Smooth muscle cell (in vitro differentiated cells): ENCODE results near the gene GUCY1A2. TPM values are rescaled to one million over a fixed set of nuclear protein-coding genes. Genes with fewer than 3 reads are reported as not detected.

Experiments
- DNase-seq: peaks from one replicate; lab custom pipeline; 2025; ENCODE audit not compliant: unreplicated experiment; lab: John Stamatoyannopoulos, UW
- H2AFZ ChIP-seq: fragments of 200-600 bp; sonication (generic); 2 replicates; pipeline ENCODE4 v1.6.0; 2016; ENCODE audit warnings: antibody characterized with exemption, low read depth, mild to moderate bottlenecking
- H3F3A ChIP-seq: fragments of 200-600 bp; sonication (generic); 2 replicates; pipeline ENCODE4 v1.6.0; 2017; ENCODE audit warnings: antibody characterized with exemption, low read depth
- H3K27ac ChIP-seq: fragments of 200-600 bp; sonication (generic); 2 replicates; pipeline ENCODE4 v1.5.1; 2016; ENCODE audit warnings: low read depth, mild to moderate bottlenecking
- H3K27me3 ChIP-seq: fragments of 200-600 bp; sonication (generic); 2 replicates; pipeline ENCODE4 v1.6.1; 2016; ENCODE audit warnings: low read depth, mild to moderate bottlenecking
- H3K36me3 ChIP-seq: fragments of 200-600 bp; sonication (generic); 2 replicates; pipeline ENCODE4 v1.5.1; 2016; ENCODE audit warnings: low read depth
- H3K4me1 ChIP-seq: fragments of 200-600 bp; sonication (generic); 2 replicates; pipeline ENCODE4 v1.5.1; 2016; ENCODE audit warnings: low read depth
- H3K4me2 ChIP-seq: fragments of 200-600 bp; sonication (generic); 2 replicates; pipeline ENCODE4 v1.6.0; 2016; ENCODE audit warnings: mild to moderate bottlenecking
- H3K4me3 ChIP-seq: fragments of 200-600 bp; sonication (generic); 2 replicates; pipeline ENCODE4 v1.5.1; 2016; ENCODE audit warnings: mild to moderate bottlenecking
- H3K79me2 ChIP-seq: fragments of 200-600 bp; sonication (generic); 2 replicates; pipeline ENCODE4 v1.6.0; 2016; ENCODE audit warnings: low read depth, mild to moderate bottlenecking
- H3K9ac ChIP-seq: fragments of 200-600 bp; sonication (generic); 2 replicates; pipeline ENCODE4 v1.6.0; 2016; ENCODE audit warnings: low read depth
- H3K9me3 ChIP-seq: fragments of 200-600 bp; sonication (generic); replicated peaks from 2 replicates; pipeline ENCODE4 v1.5.1; 2016; ENCODE audit warnings: low read depth
- H4K20me1 ChIP-seq: fragments of 200-600 bp; sonication (generic); 2 replicates; pipeline ENCODE4 v1.6.0; 2016; ENCODE audit warnings: low read depth
- WGBS: methylation state at CpG from one replicate; pipeline ENCODE4 v1.1.7; 2016; ENCODE audit warnings: low lambda C conversion rate; 5-methylcytosine and 5-hydroxymethylcytosine counted together
- polyA plus RNA-seq: library from polyadenylated mRNA; unstranded; fragments of >200 nt; fragmentation: Nextera tagmentation; extraction: Ambion mirVana; gene quantifications from 2 replicates; pipeline ENCODE4 v1.2.1, GENCODE V29; 2016
- total RNA-seq: library from RNA; depleted of rRNA; stranded (reverse); fragments of >200 nt; gene quantifications from 2 replicates; pipeline ENCODE4 v1.2.3, GENCODE V29; 2014
- TF ChIP-seq, protein P1 (sequence below): fragments of 200-600 bp; sonication (generic); IDR thresholded peaks from 2 replicates; pipeline ENCODE4 v1.5.1; 2017; ENCODE audit warnings: borderline replicate concordance, mild to moderate bottlenecking, antibody characterized with exemption; ENCODE audit not compliant: insufficient read depth, poor library complexity, severe bottlenecking

Gene GUCY1A2
- total and polyA plus RNA-seq, 2 experiments from 2014 or later, result 0.08 to 1.1 TPM

DNA sequence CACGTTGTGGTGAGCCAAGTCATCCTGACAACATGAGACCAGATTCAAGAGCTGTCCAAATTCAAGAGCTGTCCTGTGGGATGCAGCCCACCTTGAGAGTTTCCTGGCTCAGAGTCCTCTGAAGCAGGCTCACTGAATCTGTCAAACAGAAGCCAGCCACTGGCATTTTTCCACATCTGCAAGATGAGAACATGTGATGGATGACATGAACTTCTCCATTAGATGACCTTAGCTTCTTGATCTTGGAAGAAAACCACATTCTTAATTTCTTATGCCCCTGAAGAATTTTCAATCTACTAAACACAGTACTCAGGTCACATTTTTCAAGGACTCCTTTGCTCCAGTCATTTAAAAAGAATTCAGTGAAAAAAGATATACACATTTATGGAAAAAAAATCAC is 291.0 kb downstream of the GUCY1A2 start:
- no peak overlapping the region for H3K4me2 ChIP-seq
- TF ChIP-seq, protein P1, sequence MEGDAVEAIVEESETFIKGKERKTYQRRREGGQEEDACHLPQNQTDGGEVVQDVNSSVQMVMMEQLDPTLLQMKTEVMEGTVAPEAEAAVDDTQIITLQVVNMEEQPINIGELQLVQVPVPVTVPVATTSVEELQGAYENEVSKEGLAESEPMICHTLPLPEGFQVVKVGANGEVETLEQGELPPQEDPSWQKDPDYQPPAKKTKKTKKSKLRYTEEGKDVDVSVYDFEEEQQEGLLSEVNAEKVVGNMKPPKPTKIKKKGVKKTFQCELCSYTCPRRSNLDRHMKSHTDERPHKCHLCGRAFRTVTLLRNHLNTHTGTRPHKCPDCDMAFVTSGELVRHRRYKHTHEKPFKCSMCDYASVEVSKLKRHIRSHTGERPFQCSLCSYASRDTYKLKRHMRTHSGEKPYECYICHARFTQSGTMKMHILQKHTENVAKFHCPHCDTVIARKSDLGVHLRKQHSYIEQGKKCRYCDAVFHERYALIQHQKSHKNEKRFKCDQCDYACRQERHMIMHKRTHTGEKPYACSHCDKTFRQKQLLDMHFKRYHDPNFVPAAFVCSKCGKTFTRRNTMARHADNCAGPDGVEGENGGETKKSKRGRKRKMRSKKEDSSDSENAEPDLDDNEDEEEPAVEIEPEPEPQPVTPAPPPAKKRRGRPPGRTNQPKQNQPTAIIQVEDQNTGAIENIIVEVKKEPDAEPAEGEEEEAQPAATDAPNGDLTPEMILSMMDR, result no peak
- 80% methylated on average over 1 of the region's 1 CpG for whole genome bisulfite sequencing
- no peak for DNase-seq
- H3F3A ChIP-seq, result no peaks in the 10 kb centered on the region
- no peaks in the 10 kb centered on the region for H3K9me3 ChIP-seq
- no peaks in the 10 kb centered on the region for H3K79me2 ChIP-seq
- no peak overlapping the region for H3K4me3 ChIP-seq
- no peaks in the 10 kb centered on the region for H4K20me1 ChIP-seq
- H3K36me3 ChIP-seq, result no peaks in the 10 kb centered on the region
- H3K27me3 ChIP-seq, result no peaks in the 10 kb centered on the region
- no peak overlapping the region for H2AFZ ChIP-seq
- H3K9ac ChIP-seq, result no peak overlapping the region
- H3K27ac ChIP-seq, result no peak overlapping the region
- H3K4me1 ChIP-seq, result no peaks in the 10 kb centered on the region

GRCh38 chr11:106724293-106724892 is 293.9 kb downstream of the GUCY1A2 start:
- H3K4me3 ChIP-seq, result no peak overlapping the region
- no peak for DNase-seq
- no peaks in the 10 kb centered on the region for H3K79me2 ChIP-seq
- no peak overlapping the region for H3K4me2 ChIP-seq
- H3K27ac ChIP-seq, result no peak overlapping the region
- WGBS, result 72% methylated on average over 5 of the region's 5 CpGs
- H3K36me3 ChIP-seq, result no peaks in the 10 kb centered on the region
- TF ChIP-seq, protein P1, result no peak
- no peaks in the 10 kb centered on the region for H4K20me1 ChIP-seq
- no peak overlapping the region for H2AFZ ChIP-seq
- H3K9me3 ChIP-seq, result no peaks in the 10 kb centered on the region
- no peaks in the 10 kb centered on the region for H3K4me1 ChIP-seq
- H3F3A ChIP-seq, result no peaks in the 10 kb centered on the region
- H3K9ac ChIP-seq, result no peak overlapping the region
- H3K27me3 ChIP-seq, result no peaks in the 10 kb centered on the region

GRCh38 chr11:106723071-106723470 is 295.2 kb downstream of the GUCY1A2 start:
- Histone ChIP-seq H3F3A (no peaks in the 10 kb centered on the region), H3K9ac (no peak overlapping the region), H3K4me3 (no peak overlapping the region), H3K27ac (no peak overlapping the region), H3K79me2 (no peaks in the 10 kb centered on the region), H3K4me1 (no peaks in the 10 kb centered on the region), H3K27me3 (no peaks in the 10 kb centered on the region), H4K20me1 (no peaks in the 10 kb centered on the region), H3K4me2 (no peak overlapping the region), H3K9me3 (no peaks in the 10 kb centered on the region), H2AFZ (no peak overlapping the region), H3K36me3 (no peaks in the 10 kb centered on the region)
- TF ChIP-seq, protein P1, result no peak
- WGBS, result 45% methylated on average over 3 of the region's 3 CpGs
- DNase-seq, result no peak

- no peak overlapping the region for H3K9ac ChIP-seq
- no peaks in the 10 kb centered on the region for H3K4me1 ChIP-seq
- H3K4me3 ChIP-seq, result no peak overlapping the region
- H3K9me3 ChIP-seq, result no peaks in the 10 kb centered on the region
- DNase-seq, result no peak
- H3K79me2 ChIP-seq, result no peaks in the 10 kb centered on the region
- no peaks in the 10 kb centered on the region for H3K36me3 ChIP-seq
- no peaks in the 10 kb centered on the region for H3F3A ChIP-seq
- H3K4me2 ChIP-seq, result no peak overlapping the region
- TF ChIP-seq, protein P1, result no peak
- H2AFZ ChIP-seq, result no peak overlapping the region
- 88% methylated on average over 2 of the region's 2 CpGs for WGBS
- no peak overlapping the region for H3K27ac ChIP-seq
- H4K20me1 ChIP-seq, result no peaks in the 10 kb centered on the region
- H3K27me3 ChIP-seq, result no peaks in the 10 kb centered on the region
Observed at GRCh38 chr11:106717222-106717621, 301.1 kb downstream of the GUCY1A2 start.
